ENCODE measurements around the gene DLX4.
A peak's percentile ranks its signal among the peaks of the same experiment; 100 is the strongest.

Gene DLX4

GRCh38 chr17:49967621-49968404 is 1.2 kb upstream of the DLX4 start:
- H3K27me3 ChIP-seq (ENCODE audit: control insufficient read depth, insufficient read depth, low read length), result peaks cover 5% of the 10 kb centered on the region
- peak overlapping the region; percentile 70 for H3K4me2 ChIP-seq (ENCODE audit: low read length)
- H3K27ac ChIP-seq, result no peak overlapping the region
- no peaks in the 10 kb centered on the region for H3K36me3 ChIP-seq (ENCODE audit: control insufficient read depth, insufficient read depth, low read length)
- H3K4me1 ChIP-seq, result peaks cover 7% of the 10 kb centered on the region
- no peak overlapping the region for H3K9ac ChIP-seq
- no peak for TF ChIP-seq CTCF (IDR thresholded peaks at IDR 0.05)
- no peaks in the 10 kb centered on the region for H3K79me2 ChIP-seq
- no peak overlapping the region for H3K4me3 ChIP-seq (ENCODE audit: low read depth, low read length)
- H2AFZ ChIP-seq, result no peak overlapping the region
- no peaks in the 10 kb centered on the region for H3K9me3 ChIP-seq (ENCODE audit: control insufficient read depth, low read length)

GRCh38 chr17:49968405-49969133 is 421 bp upstream of the DLX4 start:
- H3K79me2 ChIP-seq, result no peaks in the 10 kb centered on the region
- no peak overlapping the region for H3K9ac ChIP-seq
- no peak overlapping the region for H3K27ac ChIP-seq
- H3K9me3 ChIP-seq (ENCODE audit: control insufficient read depth, low read length), result no peaks in the 10 kb centered on the region
- peaks cover 7% of the 10 kb centered on the region for H3K4me1 ChIP-seq
- no peaks in the 10 kb centered on the region for H3K36me3 ChIP-seq (ENCODE audit: control insufficient read depth, insufficient read depth, low read length)
- H3K27me3 ChIP-seq (ENCODE audit: control insufficient read depth, insufficient read depth, low read length), result peaks cover 5% of the 10 kb centered on the region
- TF ChIP-seq CTCF (IDR thresholded peaks at IDR 0.05), result no peak
- peak overlapping the region; percentile 70 for H3K4me2 ChIP-seq (ENCODE audit: low read length)
- peak overlapping the region; percentile 46 for H2AFZ ChIP-seq
- H3K4me3 ChIP-seq (ENCODE audit: low read depth, low read length), result peak overlapping the region; percentile 40

- H3K79me2 ChIP-seq, result no peaks in the 10 kb centered on the region
- H3K4me1 ChIP-seq, result peaks cover 5% of the 10 kb centered on the region
- H3K27ac ChIP-seq, result no peak overlapping the region
- peaks cover 5% of the 10 kb centered on the region for H3K27me3 ChIP-seq (ENCODE audit: control insufficient read depth, insufficient read depth, low read length)
- H3K36me3 ChIP-seq (ENCODE audit: control insufficient read depth, insufficient read depth, low read length), result no peaks in the 10 kb centered on the region
- no peak for TF ChIP-seq CTCF (IDR thresholded peaks at IDR 0.05)
- H2AFZ ChIP-seq, result no peak overlapping the region
- no peak overlapping the region for H3K9ac ChIP-seq
- H3K9me3 ChIP-seq (ENCODE audit: control insufficient read depth, low read length), result no peaks in the 10 kb centered on the region
- peak overlapping the region; percentile 70 for H3K4me2 ChIP-seq (ENCODE audit: low read length)
- H3K4me3 ChIP-seq (ENCODE audit: low read depth, low read length), result no peak overlapping the region
Observed at GRCh38 chr17:49969795-49970389, 902 bp downstream of the DLX4 start.

- Histone ChIP-seq H3K27ac (no peak overlapping the region), H3K27me3 (ENCODE audit: control insufficient read depth, insufficient read depth, low read length) (peaks cover 3% of the 10 kb centered on the region), H3K4me2 (ENCODE audit: low read length) (no peak overlapping the region), H2AFZ (no peak overlapping the region), H3K9ac (no peak overlapping the region), H3K36me3 (ENCODE audit: control insufficient read depth, insufficient read depth, low read length) (no peaks in the 10 kb centered on the region), H3K4me3 (ENCODE audit: low read depth, low read length) (no peak overlapping the region), H3K79me2 (no peaks in the 10 kb centered on the region), H3K4me1 (peaks cover 5% of the 10 kb centered on the region), H3K9me3 (ENCODE audit: control insufficient read depth, low read length) (no peaks in the 10 kb centered on the region)
- no peak for TF ChIP-seq CTCF (IDR thresholded peaks at IDR 0.05)
Observed at GRCh38 chr17:49970498-49970897, 1.5 kb downstream of the DLX4 start.
